Smooth muscle cell (in vitro differentiated cells): ENCODE measurements around the gene AGAP1. TPM values are rescaled to one million over a fixed set of nuclear protein-coding genes. Genes with fewer than 3 reads are reported as not detected.

Experiments
- DNase-seq: peaks from one replicate; lab custom pipeline; 2025; ENCODE audit not compliant: unreplicated experiment; lab: John Stamatoyannopoulos, UW
- H2AFZ ChIP-seq: fragments of 200-600 bp; sonication (generic); 2 replicates; pipeline ENCODE4 v1.6.0; 2016; ENCODE audit warnings: antibody characterized with exemption, low read depth, mild to moderate bottlenecking
- H3F3A ChIP-seq: fragments of 200-600 bp; sonication (generic); 2 replicates; pipeline ENCODE4 v1.6.0; 2017; ENCODE audit warnings: antibody characterized with exemption, low read depth
- H3K27ac ChIP-seq: fragments of 200-600 bp; sonication (generic); 2 replicates; pipeline ENCODE4 v1.5.1; 2016; ENCODE audit warnings: low read depth, mild to moderate bottlenecking
- H3K27me3 ChIP-seq: fragments of 200-600 bp; sonication (generic); 2 replicates; pipeline ENCODE4 v1.6.1; 2016; ENCODE audit warnings: low read depth, mild to moderate bottlenecking
- H3K36me3 ChIP-seq: fragments of 200-600 bp; sonication (generic); 2 replicates; pipeline ENCODE4 v1.5.1; 2016; ENCODE audit warnings: low read depth
- H3K4me1 ChIP-seq: fragments of 200-600 bp; sonication (generic); 2 replicates; pipeline ENCODE4 v1.5.1; 2016; ENCODE audit warnings: low read depth
- H3K4me2 ChIP-seq: fragments of 200-600 bp; sonication (generic); 2 replicates; pipeline ENCODE4 v1.6.0; 2016; ENCODE audit warnings: mild to moderate bottlenecking
- H3K4me3 ChIP-seq: fragments of 200-600 bp; sonication (generic); 2 replicates; pipeline ENCODE4 v1.5.1; 2016; ENCODE audit warnings: mild to moderate bottlenecking
- H3K79me2 ChIP-seq: fragments of 200-600 bp; sonication (generic); 2 replicates; pipeline ENCODE4 v1.6.0; 2016; ENCODE audit warnings: low read depth, mild to moderate bottlenecking
- H3K9ac ChIP-seq: fragments of 200-600 bp; sonication (generic); 2 replicates; pipeline ENCODE4 v1.6.0; 2016; ENCODE audit warnings: low read depth
- H3K9me3 ChIP-seq: fragments of 200-600 bp; sonication (generic); replicated peaks from 2 replicates; pipeline ENCODE4 v1.5.1; 2016; ENCODE audit warnings: low read depth
- H4K20me1 ChIP-seq: fragments of 200-600 bp; sonication (generic); 2 replicates; pipeline ENCODE4 v1.6.0; 2016; ENCODE audit warnings: low read depth
- WGBS: methylation state at CpG from one replicate; pipeline ENCODE4 v1.1.7; 2016; ENCODE audit warnings: low lambda C conversion rate; 5-methylcytosine and 5-hydroxymethylcytosine counted together
- polyA plus RNA-seq: library from polyadenylated mRNA; unstranded; fragments of >200 nt; fragmentation: Nextera tagmentation; extraction: Ambion mirVana; gene quantifications from 2 replicates; pipeline ENCODE4 v1.2.1, GENCODE V29; 2016
- total RNA-seq: library from RNA; depleted of rRNA; stranded (reverse); fragments of >200 nt; gene quantifications from 2 replicates; pipeline ENCODE4 v1.2.3, GENCODE V29; 2014
- TF ChIP-seq, protein P1 (sequence below): fragments of 200-600 bp; sonication (generic); IDR thresholded peaks from 2 replicates; pipeline ENCODE4 v1.5.1; 2017; ENCODE audit warnings: borderline replicate concordance, mild to moderate bottlenecking, antibody characterized with exemption; ENCODE audit not compliant: insufficient read depth, poor library complexity, severe bottlenecking

The AGAP1 gene
- total and polyA plus RNA-seq, 2 experiments from 2014 or later = 3.9 to 9.8 TPM

DNA sequence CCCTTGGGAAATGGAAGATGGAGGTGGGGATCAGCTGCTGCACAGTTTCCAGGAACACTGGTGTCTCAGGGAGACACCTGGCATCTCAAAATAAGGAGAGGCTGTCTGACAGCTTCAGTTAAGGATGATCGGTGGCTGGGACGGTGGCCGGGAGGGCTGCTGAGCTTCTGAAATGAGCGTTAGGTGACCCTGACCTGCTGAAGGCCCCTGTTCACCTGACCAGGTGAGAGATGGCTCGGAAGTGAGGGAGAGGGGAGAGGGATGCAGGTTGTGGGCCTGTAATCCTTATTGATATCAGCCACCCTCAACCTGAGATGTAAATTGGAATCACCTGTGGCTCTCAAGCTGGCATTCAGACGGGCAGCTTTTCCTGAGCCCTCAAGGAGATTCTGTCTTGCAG lies 99.0 kb downstream of the AGAP1 start:
- WGBS = 81% methylated on average over 6 of the region's 6 CpGs
- no peak for DNase-seq
- H3K4me2 ChIP-seq = no peak overlapping the region
- H3K9ac ChIP-seq = no peak overlapping the region
- no peak overlapping the region for H2AFZ ChIP-seq
- H4K20me1 ChIP-seq = peaks cover 94% of the 10 kb centered on the region
- H3K27me3 ChIP-seq = no peaks in the 10 kb centered on the region
- no peak overlapping the region for H3K4me3 ChIP-seq
- H3F3A ChIP-seq = no peaks in the 10 kb centered on the region
- no peaks in the 10 kb centered on the region for H3K4me1 ChIP-seq
- H3K79me2 ChIP-seq = peaks cover 15% of the 10 kb centered on the region
- no peaks in the 10 kb centered on the region for H3K36me3 ChIP-seq
- no peaks in the 10 kb centered on the region for H3K9me3 ChIP-seq
- TF ChIP-seq, protein P1, sequence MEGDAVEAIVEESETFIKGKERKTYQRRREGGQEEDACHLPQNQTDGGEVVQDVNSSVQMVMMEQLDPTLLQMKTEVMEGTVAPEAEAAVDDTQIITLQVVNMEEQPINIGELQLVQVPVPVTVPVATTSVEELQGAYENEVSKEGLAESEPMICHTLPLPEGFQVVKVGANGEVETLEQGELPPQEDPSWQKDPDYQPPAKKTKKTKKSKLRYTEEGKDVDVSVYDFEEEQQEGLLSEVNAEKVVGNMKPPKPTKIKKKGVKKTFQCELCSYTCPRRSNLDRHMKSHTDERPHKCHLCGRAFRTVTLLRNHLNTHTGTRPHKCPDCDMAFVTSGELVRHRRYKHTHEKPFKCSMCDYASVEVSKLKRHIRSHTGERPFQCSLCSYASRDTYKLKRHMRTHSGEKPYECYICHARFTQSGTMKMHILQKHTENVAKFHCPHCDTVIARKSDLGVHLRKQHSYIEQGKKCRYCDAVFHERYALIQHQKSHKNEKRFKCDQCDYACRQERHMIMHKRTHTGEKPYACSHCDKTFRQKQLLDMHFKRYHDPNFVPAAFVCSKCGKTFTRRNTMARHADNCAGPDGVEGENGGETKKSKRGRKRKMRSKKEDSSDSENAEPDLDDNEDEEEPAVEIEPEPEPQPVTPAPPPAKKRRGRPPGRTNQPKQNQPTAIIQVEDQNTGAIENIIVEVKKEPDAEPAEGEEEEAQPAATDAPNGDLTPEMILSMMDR = no peak
- no peak overlapping the region for H3K27ac ChIP-seq

DNA sequence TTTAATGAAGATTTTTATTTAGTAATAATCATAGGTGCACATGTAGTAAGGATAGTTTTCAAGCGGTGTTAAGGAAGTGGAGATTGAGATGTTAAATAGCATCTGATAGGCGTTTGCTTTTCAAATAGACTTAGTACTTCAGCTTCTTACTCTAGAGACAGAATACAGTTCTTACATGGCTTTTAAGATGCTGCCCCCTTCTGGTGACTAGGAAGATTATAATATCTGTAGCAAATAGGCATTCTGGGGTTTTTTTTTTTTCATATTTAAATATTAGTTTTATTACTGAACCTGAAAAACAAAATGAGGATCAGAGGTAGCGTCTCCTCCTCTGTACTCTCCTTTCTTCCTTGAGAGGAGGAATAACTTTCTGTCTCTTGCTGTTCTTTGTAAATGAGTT lies 100.2 kb downstream of the AGAP1 start:
- H3K36me3 ChIP-seq = no peaks in the 10 kb centered on the region
- no peak overlapping the region for H3K4me2 ChIP-seq
- no peak for DNase-seq
- no peak overlapping the region for H2AFZ ChIP-seq
- no peaks in the 10 kb centered on the region for H3K4me1 ChIP-seq
- H3K27ac ChIP-seq = no peak overlapping the region
- H3K4me3 ChIP-seq = no peak overlapping the region
- H3K9ac ChIP-seq = no peak overlapping the region
- H3K9me3 ChIP-seq = no peaks in the 10 kb centered on the region
- WGBS = 16% methylated on average over 3 of the region's 3 CpGs
- H4K20me1 ChIP-seq = peaks cover 94% of the 10 kb centered on the region
- no peaks in the 10 kb centered on the region for H3F3A ChIP-seq
- TF ChIP-seq, protein P1 = peak; percentile 76
- H3K27me3 ChIP-seq = no peaks in the 10 kb centered on the region
- peaks cover 15% of the 10 kb centered on the region for H3K79me2 ChIP-seq

DNA sequence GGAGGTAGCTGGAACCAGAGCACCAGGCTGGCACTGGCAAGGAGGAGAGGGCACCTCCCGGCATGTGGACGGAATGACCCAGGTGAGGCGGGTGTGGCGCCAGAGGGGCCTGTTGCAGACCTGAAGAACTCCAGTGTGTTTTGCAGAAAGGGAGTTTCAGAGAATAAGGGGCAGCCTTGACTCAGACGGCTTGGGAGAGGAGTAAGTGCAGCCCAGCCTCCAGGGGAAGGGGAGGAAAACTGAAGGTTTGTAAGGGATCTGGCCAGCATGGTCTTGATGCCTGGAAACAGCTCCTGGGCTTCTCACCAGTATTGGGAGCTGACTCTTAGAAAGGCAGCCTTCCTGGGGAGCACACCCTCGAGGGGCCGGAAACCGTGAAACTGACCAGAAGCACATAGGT lies 101.1 kb downstream of the AGAP1 start:
- no peak for DNase-seq
- 88% methylated on average over 8 of the region's 8 CpGs for WGBS
- Histone ChIP-seq H3K27me3 (no peaks in the 10 kb centered on the region), H3K9ac (no peak overlapping the region), H3K4me1 (no peaks in the 10 kb centered on the region), H3K36me3 (no peaks in the 10 kb centered on the region), H3K79me2 (peaks cover 9% of the 10 kb centered on the region), H3F3A (no peaks in the 10 kb centered on the region), H3K9me3 (no peaks in the 10 kb centered on the region), H3K4me2 (no peak overlapping the region), H4K20me1 (peaks cover 94% of the 10 kb centered on the region), H3K4me3 (no peak overlapping the region), H3K27ac (no peak overlapping the region), H2AFZ (no peak overlapping the region)
- TF ChIP-seq, protein P1 = no peak

DNA sequence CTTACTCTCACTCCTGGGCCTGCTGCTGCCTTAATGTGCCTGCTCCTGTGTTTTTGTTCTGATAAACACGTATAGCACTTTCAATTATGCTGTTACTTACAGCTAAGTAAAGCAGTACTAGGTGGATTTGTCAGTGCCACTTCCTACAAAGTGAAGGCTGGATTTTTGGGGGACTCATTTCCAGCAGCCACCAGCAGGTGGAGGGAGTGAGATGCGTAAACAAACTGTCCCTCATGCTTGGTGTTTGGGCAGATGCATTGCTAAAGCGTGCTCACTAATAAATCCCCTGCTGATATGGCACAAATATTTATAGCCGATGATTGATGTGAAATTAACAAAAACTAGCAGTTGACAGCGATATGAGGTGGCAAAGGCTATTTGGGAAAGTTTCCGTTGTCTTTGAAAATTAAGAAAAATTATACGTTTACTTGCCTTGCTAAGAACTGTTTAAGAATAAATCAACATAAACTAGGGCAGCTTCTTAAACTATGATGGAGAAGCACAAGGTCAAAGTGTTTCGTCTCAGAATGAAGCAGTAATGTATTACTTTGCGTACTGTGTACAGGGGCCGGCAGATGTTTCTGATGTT lies 101.7 kb downstream of the AGAP1 start:
- Histone ChIP-seq H3K27ac (no peak overlapping the region), H3K9ac (no peak overlapping the region), H3K9me3 (no peaks in the 10 kb centered on the region), H3K27me3 (no peaks in the 10 kb centered on the region), H4K20me1 (peaks cover 95% of the 10 kb centered on the region), H2AFZ (no peak overlapping the region), H3K36me3 (no peaks in the 10 kb centered on the region), H3K79me2 (peaks cover 6% of the 10 kb centered on the region), H3K4me1 (no peaks in the 10 kb centered on the region), H3K4me3 (no peak overlapping the region), H3K4me2 (no peak overlapping the region), H3F3A (no peaks in the 10 kb centered on the region)
- TF ChIP-seq, protein P1 = peak; percentile 86
- WGBS = 46% methylated on average over 10 of the region's 10 CpGs
- peak; percentile 22 for DNase-seq
